GM19023 (cell line): ENCODE data around the gene SPON1.
"Not testable (repeated sequence)": the region's sequence is repeated elsewhere in the genome, so short reads cannot be mapped to it uniquely, and the experiment has no call there.

Experiments
- ATAC-seq: cut with Tn5 transposase; IDR thresholded peaks from one replicate; pipeline ENCODE4 v1.9.1; 2021; ENCODE audit warnings: mild to moderate bottlenecking, moderate library complexity; ENCODE audit not compliant: unreplicated experiment

Gene SPON1

GRCh38 chr11:13974631-13975030, 12.1 kb downstream of the SPON1 start:
- ATAC-seq, result no peak

DNA sequence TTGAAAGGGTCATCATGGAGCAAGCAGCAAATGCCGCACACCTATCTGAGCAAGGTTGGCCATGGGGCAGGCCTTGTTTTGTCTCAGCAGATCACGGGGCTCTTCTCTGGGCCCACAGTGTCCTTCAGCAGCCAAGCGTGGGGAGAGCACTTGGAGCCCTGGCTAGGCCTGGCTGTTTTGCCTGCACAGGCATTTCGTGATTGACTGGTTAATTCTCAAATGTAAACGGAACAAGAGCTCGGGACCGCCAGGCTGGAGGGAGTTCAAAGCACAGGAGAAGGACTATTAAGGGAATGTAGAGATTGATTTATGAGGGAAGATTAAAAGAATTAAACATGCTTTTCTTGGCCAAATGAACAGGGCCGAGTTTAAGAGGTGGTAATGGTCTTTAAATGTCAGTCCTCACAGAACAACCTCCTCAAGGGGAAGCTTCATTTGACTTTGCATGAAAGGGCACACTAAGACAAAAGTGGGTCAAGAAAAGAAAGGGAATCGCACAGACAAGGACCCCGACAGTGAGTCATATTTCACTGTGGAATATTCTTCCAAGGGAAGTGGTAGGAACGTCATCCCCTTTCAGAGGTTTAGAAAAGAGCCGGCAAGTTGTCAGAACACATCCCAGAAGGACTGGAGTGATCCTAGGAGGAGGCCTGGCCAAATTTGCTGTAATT, 20.7 kb downstream of the SPON1 start:
- no peak for ATAC-seq

DNA sequence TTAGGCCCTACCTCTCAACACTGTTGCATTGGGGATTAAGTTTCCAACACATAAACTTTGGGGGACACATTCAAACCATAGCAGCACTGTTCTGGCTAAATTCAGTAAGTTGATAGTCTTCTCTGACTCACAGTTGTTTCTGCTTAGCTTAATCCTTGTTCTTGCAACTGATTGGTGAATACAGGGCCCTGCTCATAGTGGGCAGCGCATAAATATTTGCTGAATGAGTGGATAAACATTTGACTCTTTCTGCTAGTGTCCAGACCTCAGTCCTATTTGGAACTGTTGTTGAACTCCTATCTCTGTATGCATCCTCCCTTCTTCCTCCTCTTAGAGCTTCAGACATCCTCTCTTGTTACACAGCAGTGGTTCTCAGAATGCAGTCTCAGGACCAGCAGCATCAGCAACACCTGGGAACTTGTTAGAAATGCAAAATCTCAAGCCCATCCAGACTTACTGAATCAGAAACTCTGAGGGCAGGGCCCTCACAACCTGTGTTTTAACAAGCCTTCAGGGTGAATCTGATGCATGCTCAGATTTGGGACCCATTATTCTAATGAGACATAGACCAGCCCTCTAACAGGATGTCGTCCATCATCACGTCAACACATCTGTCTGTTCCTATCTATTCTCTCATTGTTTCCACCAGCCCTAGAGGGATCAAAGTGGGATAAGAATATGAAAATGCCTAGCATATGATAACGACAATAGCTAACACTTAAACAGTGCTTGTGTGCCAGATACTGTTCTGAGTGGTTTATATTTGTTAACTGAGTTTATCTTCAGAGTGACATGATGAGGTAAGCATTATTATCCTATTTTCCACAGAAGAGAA, 22.3 kb downstream of the SPON1 start:
- ATAC-seq, result no peak

DNA sequence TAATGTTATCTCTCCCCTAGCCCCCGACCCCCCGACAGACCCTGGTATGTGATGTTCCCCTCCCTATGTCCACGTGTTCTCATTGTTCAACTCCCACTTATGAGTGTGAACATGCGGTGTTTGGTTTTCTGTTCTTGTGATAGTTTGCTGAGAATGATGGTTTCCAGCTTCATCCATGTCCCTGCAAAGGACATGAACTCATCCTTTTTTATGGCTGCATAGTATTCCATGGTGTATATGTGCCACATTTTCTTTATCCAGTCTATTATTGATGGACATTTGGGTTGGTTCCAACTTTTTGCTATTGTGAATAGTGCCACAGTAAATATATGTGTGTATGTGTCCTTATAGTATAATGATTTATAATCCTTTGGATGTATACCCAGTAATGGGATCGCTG, 24.2 kb downstream of the SPON1 start:
- ATAC-seq, result not testable (repeated sequence)

DNA sequence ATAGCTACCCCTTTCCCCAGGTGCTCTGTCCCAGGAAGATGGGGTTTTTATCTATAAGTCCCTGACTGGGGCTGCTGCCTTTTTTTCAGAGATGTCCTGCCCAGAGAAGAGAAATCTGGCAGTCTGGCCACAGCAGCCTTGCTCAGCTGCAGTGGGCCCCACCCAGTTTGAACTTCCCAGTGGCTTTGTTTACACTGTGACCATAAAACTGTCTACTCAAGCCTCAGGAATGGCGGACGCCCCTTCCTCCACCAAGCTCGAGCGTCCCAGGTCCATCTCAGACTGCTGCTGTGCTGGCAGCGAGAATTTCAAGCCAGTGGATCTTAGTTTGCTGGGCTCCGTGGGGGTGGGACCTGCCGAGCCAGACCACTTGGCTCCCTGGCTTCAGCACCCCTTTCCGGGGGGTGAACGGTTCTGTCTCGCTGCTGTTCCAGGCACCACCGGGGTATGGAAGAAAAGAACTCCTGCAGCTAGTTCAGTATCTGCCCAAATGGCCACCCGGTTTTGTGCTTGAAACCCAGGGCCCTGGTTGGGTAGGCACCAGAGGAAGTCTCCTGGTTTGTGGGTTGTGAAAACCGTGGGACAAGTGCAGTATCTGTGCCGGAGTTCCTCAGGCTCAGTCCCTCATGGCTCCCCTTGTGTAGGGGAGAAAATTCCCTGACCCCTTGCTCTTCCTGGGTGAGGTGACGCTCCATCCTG, 29.8 kb downstream of the SPON1 start:
- ATAC-seq, result not testable (repeated sequence)

GRCh38 chr11:13993096-13993765, 30.7 kb downstream of the SPON1 start:
- ATAC-seq, result no peak

DNA sequence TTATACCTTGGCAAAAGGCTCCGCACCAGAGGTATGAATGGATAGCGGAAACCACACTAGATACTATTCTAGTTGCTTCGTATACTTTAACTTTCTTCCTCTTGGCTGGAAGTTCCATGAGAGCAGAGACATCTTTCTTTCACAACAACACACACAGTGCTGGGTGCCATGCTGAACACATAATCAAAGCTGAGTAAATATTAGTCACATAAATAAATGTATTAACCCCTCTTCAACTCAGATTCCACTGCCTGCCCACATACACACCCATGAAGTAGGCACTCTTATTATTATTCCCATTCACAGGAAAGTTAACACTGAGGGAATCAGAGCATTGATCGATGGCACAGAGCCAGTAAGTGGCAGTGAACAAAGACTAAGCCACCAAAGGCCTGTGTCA, 35.4 kb downstream of the SPON1 start:
- ATAC-seq, result no peak

DNA sequence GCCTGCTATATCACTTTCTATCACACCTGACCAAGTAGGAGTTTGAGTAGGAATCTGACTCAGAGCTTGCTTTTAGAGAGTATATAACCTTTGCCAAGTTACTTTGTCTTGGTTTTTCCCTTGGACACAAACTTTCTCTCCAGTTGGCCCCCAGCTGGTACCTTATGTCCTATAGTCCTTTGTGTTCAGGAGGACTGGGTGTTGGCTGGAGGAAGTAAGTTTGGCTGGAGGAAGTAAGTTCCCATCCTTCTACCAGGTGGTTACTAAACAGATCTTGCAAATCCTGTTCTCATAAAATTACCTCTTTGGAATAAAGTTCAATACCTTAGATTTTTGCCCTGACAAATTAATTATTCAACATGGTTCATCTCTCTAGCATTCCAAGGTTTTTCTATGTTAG, 37.2 kb downstream of the SPON1 start:
- no peak for ATAC-seq

DNA sequence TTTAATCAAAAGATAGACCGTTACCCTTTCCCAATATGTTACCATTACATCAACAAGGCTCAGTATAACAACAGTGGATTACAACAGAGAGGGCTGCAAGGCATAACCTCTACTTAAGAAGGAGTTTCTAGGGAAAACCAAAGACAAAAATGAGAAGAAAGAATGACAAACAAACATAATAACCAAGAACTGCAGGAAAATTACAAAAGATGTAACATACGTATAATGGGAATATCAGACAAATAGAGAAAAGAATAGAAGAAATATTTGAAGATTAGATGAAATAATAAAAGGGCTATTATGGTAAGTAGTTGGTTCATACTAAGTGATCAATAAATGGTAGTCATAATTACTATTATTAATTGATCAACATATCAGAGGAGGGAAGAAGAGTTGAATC, 39.1 kb downstream of the SPON1 start:
- ATAC-seq, result no peak

DNA sequence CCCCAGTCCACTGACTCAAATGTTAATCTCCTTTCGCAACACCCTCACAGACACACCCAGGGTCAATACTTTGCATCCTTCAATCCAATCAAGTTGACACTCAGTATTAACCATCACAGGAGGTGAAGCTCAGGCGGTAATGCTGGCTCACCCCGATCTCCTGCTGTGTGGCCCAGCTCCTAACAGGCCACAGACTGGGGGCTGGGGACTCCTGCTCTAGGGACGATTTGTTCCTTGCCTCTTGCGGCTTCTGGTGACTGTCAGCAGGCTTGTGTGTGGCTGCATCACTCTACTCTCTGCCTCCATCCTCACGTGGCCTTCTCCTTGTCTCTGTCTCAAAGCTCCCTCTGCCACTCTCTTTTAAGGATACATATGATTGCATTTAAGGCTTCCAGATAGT, 45.0 kb downstream of the SPON1 start:
- no peak for ATAC-seq

GRCh38 chr11:14010665-14011064, 48.1 kb downstream of the SPON1 start:
- no peak for ATAC-seq

DNA sequence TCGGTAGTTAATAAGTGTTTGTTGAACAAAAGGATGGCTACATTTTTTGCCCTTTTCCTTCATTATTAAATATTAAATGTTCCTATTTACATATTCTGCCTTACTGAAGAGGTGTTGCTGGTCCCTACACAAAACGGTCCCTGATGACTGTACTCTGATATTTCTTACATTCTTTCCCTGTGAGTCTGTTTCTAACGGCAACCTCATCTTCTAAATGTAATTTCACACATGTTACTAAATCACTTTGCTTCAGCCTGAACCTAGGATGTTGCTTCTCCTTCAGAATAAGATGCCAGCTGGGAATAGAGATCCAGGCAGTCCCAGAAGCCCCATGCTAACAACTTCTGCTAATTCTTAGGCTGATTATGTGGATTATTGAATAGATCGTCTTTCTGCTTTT, 50.3 kb downstream of the SPON1 start:
- ATAC-seq, result no peak

DNA sequence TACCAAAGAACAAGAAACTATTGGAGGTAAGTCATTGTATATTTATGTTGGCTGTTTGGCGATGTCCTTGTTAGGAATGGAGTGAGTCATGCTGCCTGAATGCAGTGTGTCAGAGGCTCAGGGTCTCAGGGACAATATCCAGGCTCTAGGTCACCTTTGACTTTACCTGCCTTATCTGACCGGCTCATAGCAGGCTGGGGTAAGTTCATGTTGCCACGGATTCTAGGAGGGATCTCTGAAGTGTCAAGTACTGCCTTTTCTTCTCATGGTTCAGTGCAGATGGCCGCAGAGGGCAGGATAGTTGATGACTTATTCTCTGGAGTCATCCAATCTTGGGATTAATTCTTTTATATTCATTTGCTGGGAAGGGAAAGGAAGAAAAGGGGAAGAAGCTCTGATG, 53.2 kb downstream of the SPON1 start:
- no peak for ATAC-seq

- ATAC-seq, result no peak
Observed at GRCh38 chr11:14018441-14018840, 55.9 kb downstream of the SPON1 start.

DNA sequence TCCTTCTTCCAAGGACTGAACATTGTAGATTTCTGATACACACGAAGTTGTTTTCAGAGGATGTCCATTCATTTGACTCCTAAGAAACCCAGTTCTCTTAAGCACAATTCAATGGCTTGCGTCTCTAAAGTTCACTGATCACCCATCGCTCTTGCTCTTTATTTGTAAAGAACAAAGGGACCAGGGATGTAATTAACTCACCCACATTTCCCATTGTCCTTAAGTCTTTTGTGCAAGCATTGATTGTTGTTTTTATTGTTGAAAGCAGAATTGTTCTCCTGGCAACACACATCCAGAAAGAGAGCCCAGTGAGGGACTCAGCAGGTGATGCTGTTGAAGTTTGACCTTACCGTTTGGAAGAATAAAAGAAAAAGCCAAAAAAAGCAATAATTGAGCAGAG, 59.2 kb downstream of the SPON1 start:
- no peak for ATAC-seq

GRCh38 chr11:14022251-14022650, 59.7 kb downstream of the SPON1 start:
- ATAC-seq, result no peak

DNA sequence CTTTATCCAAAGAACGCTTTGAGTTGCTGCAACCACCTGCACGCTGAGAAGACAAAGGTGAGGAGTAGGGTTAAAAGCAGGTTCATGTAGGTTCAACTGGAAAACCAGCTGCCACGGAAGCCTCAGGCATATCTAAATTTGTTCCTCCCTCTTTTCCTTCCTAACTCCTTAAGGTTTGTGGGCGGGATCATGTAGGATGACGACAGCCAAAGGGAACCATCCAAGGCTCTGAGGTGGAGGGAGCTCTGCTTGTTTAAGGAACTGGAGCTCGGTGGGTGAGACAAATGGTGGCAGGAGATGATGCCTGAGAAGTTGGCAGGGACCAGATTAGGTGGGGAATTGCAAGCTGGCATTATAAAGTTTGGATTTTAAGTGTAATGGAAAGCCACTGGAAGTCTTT, 60.3 kb downstream of the SPON1 start:
- no peak for ATAC-seq

DNA sequence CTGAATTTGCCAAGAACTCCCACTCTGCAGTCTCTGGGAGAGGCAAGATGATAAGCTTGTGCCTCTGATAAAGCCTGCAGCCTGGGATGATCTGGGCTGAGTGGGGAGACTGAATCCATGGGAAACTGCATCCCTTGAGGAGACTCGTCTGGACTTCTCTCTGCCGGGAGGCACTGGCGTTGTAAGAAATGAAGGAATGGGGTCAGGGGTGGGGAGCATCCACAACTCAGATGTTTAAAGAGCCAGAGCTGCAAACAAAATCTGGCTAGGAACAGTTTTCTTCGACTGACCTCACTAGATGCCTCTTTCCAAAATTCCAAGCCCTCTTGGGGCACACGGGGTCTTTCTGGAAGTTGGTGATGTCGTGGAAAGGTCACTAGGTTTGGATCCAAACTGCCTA, 64.4 kb downstream of the SPON1 start:
- ATAC-seq, result no peak

GRCh38 chr11:14027525-14027924, 65.0 kb downstream of the SPON1 start:
- no peak for ATAC-seq

DNA sequence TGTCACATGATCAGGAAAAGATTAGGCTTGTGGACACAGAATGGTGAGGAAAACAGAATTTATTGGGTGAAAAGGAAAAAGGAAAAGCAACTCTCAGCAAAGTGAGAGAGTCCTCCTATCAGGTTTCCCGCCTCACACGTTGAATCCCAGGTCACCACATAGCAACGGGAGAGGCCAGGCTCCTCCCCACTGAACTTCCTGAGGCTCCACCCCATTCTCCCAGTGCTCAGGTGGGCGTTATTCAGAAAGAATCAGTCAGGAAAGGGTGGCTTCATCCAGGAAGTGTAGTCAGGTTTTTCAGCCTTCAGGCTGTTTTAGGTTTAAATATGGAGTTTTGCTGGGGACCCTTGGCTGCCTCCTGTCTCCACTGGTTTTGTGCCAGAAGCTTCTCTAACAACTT, 66.9 kb downstream of the SPON1 start:
- ATAC-seq, result no peak
